ENCODE measurements around the gene WDPCP.

DNA sequence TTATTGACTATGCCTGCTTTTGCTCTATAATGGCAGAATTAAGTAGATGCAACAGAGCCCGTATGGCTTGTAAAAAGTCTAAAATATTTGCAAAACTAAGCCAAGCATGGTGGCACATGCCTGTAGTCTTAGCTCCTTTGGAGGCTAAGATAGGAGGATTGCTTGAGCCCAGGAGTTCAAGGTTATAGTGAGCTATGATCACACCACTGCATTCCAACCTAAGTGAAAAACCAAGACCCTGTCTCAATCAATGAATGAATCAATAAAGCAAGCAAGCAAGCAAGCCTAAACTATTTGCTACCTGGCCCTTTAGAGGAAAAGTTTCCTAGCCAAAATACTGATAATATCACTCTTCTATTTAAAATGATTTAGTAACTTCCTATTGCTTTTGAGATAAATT is 277.7 kb downstream of the WDPCP start:
- TF ChIP-seq, protein P1, sequence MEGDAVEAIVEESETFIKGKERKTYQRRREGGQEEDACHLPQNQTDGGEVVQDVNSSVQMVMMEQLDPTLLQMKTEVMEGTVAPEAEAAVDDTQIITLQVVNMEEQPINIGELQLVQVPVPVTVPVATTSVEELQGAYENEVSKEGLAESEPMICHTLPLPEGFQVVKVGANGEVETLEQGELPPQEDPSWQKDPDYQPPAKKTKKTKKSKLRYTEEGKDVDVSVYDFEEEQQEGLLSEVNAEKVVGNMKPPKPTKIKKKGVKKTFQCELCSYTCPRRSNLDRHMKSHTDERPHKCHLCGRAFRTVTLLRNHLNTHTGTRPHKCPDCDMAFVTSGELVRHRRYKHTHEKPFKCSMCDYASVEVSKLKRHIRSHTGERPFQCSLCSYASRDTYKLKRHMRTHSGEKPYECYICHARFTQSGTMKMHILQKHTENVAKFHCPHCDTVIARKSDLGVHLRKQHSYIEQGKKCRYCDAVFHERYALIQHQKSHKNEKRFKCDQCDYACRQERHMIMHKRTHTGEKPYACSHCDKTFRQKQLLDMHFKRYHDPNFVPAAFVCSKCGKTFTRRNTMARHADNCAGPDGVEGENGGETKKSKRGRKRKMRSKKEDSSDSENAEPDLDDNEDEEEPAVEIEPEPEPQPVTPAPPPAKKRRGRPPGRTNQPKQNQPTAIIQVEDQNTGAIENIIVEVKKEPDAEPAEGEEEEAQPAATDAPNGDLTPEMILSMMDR (conservative IDR thresholded peaks at IDR 0.05; ENCODE audit: low read depth in 2 of 2), result no peak
- TF ChIP-seq POLR2AphosphoS5 (IDR thresholded peaks at IDR 0.05; ENCODE audit: low read depth) (no peak), JUNB (IDR thresholded peaks at IDR 0.05; ENCODE audit: unreplicated experiment) (no peak), NANOG (IDR thresholded peaks at IDR 0.05; ENCODE audit: borderline replicate concordance) (no peak), ZNF331 (CRISPR knock-in tag; IDR thresholded peaks at IDR 0.05; ENCODE audit: low read depth) (no peak)
- TF ChIP-seq, protein P2, sequence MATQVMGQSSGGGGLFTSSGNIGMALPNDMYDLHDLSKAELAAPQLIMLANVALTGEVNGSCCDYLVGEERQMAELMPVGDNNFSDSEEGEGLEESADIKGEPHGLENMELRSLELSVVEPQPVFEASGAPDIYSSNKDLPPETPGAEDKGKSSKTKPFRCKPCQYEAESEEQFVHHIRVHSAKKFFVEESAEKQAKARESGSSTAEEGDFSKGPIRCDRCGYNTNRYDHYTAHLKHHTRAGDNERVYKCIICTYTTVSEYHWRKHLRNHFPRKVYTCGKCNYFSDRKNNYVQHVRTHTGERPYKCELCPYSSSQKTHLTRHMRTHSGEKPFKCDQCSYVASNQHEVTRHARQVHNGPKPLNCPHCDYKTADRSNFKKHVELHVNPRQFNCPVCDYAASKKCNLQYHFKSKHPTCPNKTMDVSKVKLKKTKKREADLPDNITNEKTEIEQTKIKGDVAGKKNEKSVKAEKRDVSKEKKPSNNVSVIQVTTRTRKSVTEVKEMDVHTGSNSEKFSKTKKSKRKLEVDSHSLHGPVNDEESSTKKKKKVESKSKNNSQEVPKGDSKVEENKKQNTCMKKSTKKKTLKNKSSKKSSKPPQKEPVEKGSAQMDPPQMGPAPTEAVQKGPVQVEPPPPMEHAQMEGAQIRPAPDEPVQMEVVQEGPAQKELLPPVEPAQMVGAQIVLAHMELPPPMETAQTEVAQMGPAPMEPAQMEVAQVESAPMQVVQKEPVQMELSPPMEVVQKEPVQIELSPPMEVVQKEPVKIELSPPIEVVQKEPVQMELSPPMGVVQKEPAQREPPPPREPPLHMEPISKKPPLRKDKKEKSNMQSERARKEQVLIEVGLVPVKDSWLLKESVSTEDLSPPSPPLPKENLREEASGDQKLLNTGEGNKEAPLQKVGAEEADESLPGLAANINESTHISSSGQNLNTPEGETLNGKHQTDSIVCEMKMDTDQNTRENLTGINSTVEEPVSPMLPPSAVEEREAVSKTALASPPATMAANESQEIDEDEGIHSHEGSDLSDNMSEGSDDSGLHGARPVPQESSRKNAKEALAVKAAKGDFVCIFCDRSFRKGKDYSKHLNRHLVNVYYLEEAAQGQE (IDR thresholded peaks at IDR 0.05; ENCODE audit: unreplicated experiment), result no peak
